MM.1S (cell line): Measurements from ENCODE around the gene SOCS4.
A peak's percentile ranks its signal among the peaks of the same experiment; 100 is the strongest.

ENCODE experiments used
- EZH2 ChIP-seq: fragments of 300-600 bp; sonication (generic); optimal IDR thresholded peaks from 2 replicates; pipeline ENCODE3; 2017; ENCODE audit warnings: low read depth, mild to moderate bottlenecking, antibody characterized with exemption, low read length, mixed read lengths
- EZH2phosphoT487 ChIP-seq: fragments of 300-600 bp; sonication (generic); IDR thresholded peaks from 2 replicates; pipeline ENCODE4 v1.6.1; 2018; ENCODE audit warnings: antibody characterized with exemption, low read length
- TF ChIP-seq, protein P1 (sequence below): fragments of 300-600 bp; sonication (generic); IDR thresholded peaks from 2 replicates; pipeline ENCODE4 v1.5.1; 2016; ENCODE audit warnings: antibody characterized with exemption, low read length, mixed read lengths

DNA sequence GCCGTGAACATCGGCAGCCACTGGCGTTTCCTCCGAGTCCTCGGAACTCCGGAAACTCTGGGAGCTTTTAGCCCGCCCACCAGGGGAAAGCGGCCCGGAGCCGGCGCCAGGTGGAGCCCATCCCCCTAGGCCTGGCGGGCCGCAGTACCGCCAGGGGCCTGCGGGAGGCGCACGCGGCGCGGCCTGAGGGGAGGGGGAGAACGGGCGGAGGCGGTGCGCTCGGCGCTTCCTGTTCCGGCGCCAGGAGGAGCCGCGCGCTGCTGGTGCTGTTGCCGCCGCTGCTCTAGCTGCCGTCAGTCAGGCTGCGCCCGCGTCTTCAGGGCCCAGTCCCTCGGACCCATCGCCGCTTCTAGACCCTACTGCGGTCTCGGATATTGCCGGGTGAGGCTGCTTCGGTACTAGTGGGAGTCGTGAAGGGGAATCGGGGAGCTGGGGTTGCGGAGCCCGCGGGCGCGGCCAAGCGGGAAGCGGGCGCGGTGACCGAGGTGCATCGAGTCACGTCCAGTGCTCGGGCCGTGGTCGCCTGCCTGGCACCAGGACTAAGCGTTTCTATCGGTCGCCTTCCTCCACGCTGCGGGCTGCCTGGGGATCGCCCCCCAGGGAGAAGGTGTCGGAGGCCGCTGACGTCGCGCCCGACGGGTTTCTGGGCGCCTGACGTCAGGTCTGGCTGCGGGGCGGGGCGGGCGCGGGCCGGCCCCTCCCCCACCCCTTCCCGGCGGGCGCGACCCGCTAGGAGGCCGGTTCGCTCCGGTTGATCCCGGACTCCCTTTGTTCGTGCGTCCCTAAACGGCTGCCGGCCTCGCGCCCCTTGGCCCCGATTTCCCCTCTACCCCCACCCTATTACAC is 24.6 kb downstream of the SOCS4 start, which contains the start of gene MAPK1IP1L:
- TF ChIP-seq, protein P1, sequence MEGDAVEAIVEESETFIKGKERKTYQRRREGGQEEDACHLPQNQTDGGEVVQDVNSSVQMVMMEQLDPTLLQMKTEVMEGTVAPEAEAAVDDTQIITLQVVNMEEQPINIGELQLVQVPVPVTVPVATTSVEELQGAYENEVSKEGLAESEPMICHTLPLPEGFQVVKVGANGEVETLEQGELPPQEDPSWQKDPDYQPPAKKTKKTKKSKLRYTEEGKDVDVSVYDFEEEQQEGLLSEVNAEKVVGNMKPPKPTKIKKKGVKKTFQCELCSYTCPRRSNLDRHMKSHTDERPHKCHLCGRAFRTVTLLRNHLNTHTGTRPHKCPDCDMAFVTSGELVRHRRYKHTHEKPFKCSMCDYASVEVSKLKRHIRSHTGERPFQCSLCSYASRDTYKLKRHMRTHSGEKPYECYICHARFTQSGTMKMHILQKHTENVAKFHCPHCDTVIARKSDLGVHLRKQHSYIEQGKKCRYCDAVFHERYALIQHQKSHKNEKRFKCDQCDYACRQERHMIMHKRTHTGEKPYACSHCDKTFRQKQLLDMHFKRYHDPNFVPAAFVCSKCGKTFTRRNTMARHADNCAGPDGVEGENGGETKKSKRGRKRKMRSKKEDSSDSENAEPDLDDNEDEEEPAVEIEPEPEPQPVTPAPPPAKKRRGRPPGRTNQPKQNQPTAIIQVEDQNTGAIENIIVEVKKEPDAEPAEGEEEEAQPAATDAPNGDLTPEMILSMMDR, result peak; percentile 74
- TF ChIP-seq EZH2phosphoT487 (no peak), EZH2 (no peak)
